BJ (cell line): ENCODE data around the gene PINLYP. TPM values are rescaled to one million over a fixed set of nuclear protein-coding genes. Genes with fewer than 3 reads are reported as not detected.

Experiments used
- CTCF ChIA-PET: fragments of 350-600 bp; formaldehyde crosslinking; extraction: SDS; loops from one replicate; lab custom pipeline; 2021; ENCODE audit warnings: antibody characterized with exemption, inconsistent platforms; lab: Yijun Ruan, JAX
- POLR2A ChIA-PET: fragments of 300-600 bp; sonication (Branson Sonifier 250); formaldehyde crosslinking; extraction: SDS; loops from one replicate; lab custom pipeline; 2021; ENCODE audit warnings: antibody characterized with exemption; lab: Charles Lee
- DNase-seq: peaks from one replicate; pipeline ENCODE4 v3.0.0-alpha.2; 2011; ENCODE audit warnings: low read depth
- H3K27me3 ChIP-seq: 2 replicates; pipeline ENCODE4 v1.6.0; 2011; ENCODE audit warnings: low read length; ENCODE audit not compliant: control insufficient read depth, insufficient read depth
- H3K36me3 ChIP-seq: 2 replicates; pipeline ENCODE4 v1.5.1; 2011; ENCODE audit warnings: low read length; ENCODE audit not compliant: control insufficient read depth, insufficient read depth
- H3K4me3 ChIP-seq: 2 replicates; pipeline ENCODE4 v1.5.1; 2011; ENCODE audit warnings: low read depth, mild to moderate bottlenecking, control low read depth, low read length
- polyA plus RNA-seq: library from polyadenylated mRNA; depleted of rRNA; stranded (reverse); fragments of >200 nt; gene quantifications from 2 replicates; pipeline ENCODE4 v1.2.3, GENCODE V29; 2011
- TF ChIP-seq, protein P1 (sequence below): IDR thresholded peaks from 2 replicates; pipeline ENCODE4 v1.5.1; 2011; ENCODE audit warnings: low read depth, mild to moderate bottlenecking, control low read depth, inconsistent platforms, low read length, moderate library complexity; ENCODE audit not compliant: insufficient read depth

The PINLYP gene
- polyA plus RNA-seq, 1 experiment, result 2.2 TPM

DNA sequence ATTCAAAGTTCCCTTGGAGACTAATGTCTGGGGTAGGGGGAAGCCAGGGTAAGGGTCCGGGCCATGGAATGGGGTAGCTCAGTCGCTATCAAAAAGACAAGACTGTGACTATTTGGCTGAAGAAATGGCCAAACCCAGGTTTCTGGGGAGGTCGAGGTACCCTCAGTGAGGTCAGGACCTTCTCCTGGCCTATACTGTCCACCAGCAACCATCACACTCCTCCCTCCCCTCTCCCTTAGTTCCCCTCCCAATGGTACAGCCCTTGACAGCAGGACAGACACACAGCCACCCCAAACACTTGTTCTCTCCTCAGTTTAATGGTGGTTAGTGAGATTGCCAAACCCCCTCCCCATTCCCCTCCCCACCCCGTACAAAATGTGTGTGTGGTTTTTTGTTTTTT is 46.5 kb downstream of the PINLYP start:
- no peaks in the 10 kb centered on the region; the same call in 1 of the 2 replicates for H3K27me3 ChIP-seq
- TF ChIP-seq, protein P1, sequence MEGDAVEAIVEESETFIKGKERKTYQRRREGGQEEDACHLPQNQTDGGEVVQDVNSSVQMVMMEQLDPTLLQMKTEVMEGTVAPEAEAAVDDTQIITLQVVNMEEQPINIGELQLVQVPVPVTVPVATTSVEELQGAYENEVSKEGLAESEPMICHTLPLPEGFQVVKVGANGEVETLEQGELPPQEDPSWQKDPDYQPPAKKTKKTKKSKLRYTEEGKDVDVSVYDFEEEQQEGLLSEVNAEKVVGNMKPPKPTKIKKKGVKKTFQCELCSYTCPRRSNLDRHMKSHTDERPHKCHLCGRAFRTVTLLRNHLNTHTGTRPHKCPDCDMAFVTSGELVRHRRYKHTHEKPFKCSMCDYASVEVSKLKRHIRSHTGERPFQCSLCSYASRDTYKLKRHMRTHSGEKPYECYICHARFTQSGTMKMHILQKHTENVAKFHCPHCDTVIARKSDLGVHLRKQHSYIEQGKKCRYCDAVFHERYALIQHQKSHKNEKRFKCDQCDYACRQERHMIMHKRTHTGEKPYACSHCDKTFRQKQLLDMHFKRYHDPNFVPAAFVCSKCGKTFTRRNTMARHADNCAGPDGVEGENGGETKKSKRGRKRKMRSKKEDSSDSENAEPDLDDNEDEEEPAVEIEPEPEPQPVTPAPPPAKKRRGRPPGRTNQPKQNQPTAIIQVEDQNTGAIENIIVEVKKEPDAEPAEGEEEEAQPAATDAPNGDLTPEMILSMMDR, result no peak
- ChIA-PET CTCF (no interaction called here), POLR2A (no interaction called here)
- H3K36me3 ChIP-seq, result no peaks in the 10 kb centered on the region
- no peak for DNase-seq
- no peak overlapping the region for H3K4me3 ChIP-seq

DNA sequence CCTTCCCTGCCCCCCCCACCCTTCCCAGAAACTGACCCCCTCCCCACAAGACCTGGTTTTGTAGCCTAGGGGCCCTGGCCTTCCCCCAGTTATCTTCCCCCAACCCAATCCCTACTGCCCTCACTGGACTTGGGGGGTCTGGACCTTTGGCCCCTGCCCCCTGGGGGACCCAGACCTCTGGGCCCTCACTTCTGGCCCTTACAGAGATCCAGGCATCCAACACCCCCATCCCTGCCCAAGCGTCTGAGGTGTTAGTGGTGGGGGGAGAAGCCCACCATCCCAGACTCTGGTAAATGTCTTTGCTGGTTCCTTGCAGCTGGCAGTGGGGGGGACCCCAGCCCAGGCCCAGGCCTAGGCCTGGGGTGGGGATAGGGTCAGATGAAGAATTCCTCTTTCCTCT is 47.4 kb downstream of the PINLYP start:
- DNase-seq, result no peak
- Histone ChIP-seq H3K36me3 (no peaks in the 10 kb centered on the region), H3K27me3 (no peaks in the 10 kb centered on the region; the same call in 1 of the 2 replicates), H3K4me3 (no peak overlapping the region)
- CTCF ChIA-PET, result no interaction called here
- POLR2A ChIA-PET, result no interaction called here
- TF ChIP-seq, protein P1, result no peak

DNA sequence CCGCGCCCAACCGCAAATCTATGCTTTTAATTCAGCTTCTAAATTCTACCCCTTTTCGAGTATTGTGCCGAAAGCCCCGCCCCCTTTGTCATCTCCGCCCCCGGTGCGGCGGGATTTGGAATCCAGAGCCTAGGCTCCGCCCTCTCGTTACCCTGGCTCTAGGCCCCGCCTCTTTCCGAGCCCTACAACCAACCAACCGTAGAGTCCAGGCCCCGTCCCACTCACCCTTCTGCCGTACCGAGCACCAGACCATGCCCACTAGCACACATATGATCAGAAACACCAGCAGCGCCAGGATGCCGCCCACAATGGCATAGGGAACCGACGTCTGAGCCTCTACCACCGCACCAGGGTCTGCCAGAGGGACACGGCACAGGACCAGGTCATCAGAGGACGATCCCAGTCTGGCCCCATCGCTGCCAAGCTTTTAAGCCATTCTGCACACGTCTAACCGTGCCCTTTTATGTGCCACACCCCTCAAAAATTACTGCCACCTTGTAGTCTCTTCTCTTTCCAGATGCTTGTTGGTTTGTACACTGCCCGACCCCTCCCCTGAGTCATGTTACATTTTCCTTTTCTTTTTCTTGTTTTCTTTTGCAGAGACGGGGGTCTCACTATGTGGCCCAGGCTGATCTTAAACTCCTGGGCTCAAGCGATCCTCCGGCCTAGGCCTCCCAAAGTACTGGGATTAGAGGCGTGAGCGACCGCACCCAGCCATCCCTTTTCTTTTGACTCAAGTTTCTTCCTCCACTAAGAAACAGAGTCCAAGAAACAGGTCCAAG is 48.5 kb downstream of the PINLYP start:
- H3K4me3 ChIP-seq, result no peak overlapping the region
- H3K36me3 ChIP-seq, result no peaks in the 10 kb centered on the region
- no peak for DNase-seq
- POLR2A ChIA-PET, result no interaction called here
- no peaks in the 10 kb centered on the region; the same call in 1 of the 2 replicates for H3K27me3 ChIP-seq
- CTCF ChIA-PET, result no interaction called here
- TF ChIP-seq, protein P1, result no peak

DNA sequence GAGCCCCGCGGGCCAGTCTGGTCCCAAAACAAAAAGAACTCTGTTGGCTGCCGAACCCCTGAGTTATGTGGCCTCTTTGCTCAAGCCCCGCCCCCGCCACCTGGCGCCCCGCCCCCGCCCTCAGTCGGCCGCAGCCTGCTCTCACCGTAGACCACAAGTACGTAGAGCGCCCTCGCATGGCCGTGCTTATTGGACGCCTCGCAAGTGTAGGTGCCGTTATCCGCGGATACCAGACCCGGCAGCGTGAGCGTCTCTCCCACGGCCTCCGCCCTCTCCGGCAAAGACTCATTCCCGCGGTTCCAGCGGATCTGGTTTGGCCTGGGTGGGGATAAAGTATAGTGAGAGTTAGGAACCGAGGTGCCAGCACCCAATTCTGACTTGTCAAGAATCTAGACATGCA is 49.3 kb downstream of the PINLYP start:
- TF ChIP-seq, protein P1, result no peak
- ChIA-PET CTCF (no interaction called here), POLR2A (no interaction called here)
- Histone ChIP-seq H3K4me3 (no peak overlapping the region), H3K36me3 (no peaks in the 10 kb centered on the region), H3K27me3 (no peaks in the 10 kb centered on the region; the same call in 1 of the 2 replicates)
- no peak for DNase-seq

DNA sequence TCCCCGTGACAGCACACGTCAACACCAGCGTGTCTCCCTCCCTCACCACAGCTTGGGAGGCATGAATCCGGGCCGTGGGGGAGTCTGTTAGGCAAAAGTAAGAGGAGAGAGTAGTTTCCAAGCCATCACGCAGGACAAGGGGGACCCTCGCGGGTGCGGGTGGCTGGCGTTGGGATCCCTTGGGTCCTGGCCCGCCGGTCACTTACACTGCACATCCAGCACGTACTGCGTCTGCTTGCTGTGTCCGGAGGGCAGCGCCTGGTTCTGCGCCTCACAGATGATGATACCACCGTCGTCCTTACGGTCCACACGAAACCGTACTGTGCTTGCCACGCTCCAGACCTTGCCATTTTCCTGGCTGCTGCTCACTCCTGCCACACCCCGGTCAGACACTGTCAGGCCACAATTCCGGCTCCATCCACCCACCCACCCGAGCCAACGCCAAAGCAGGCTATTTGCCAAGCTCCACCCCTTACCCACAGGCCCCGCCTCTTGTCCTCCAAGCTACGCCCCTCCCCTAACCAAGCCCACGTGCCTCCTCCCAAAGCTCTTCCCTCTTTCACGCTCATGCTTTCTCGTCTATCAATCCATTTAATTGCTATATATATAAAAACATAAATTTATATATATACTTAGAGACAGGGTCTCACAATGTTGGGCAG is 50.4 kb downstream of the PINLYP start:
- ChIA-PET CTCF (no interaction called here), POLR2A (no interaction called here)
- H3K27me3 ChIP-seq, result no peaks in the 10 kb centered on the region; the same call in 1 of the 2 replicates
- TF ChIP-seq, protein P1, result no peak
- no peak overlapping the region for H3K4me3 ChIP-seq
- no peaks in the 10 kb centered on the region for H3K36me3 ChIP-seq
- no peak for DNase-seq
